Activated CD4-positive, alpha-beta T cell treated with anti-CD3 and anti-CD28 coated beads, Interleukin-2, Interleukin-6, amounts not matched to agents 100 ng/mL and 50 ng/mL, durations not matched to agents 16 hours and 8 hours (primary cell): Measurements from ENCODE around the gene TOX2.

Source experiments
- DNase-seq: peaks from one replicate; pipeline ENCODE4 v3.0.0-alpha.2; 2020

The TOX2 gene

GRCh38 chr20:44021900-44022299, 107.2 kb downstream of the TOX2 start:
- no peak for DNase-seq

GRCh38 chr20:44022464-44022863, 107.8 kb downstream of the TOX2 start:
- no peak for DNase-seq

GRCh38 chr20:44023515-44024371, 109.1 kb downstream of the TOX2 start:
- no peak for DNase-seq

GRCh38 chr20:44024820-44025580, 110.3 kb downstream of the TOX2 start:
- DNase-seq: no peak

- no peak for DNase-seq
Measured at GRCh38 chr20:44025756-44026155, 111.1 kb downstream of the TOX2 start.

- DNase-seq: no peak
Measured at GRCh38 chr20:44026647-44027342, 112.1 kb downstream of the TOX2 start.

GRCh38 chr20:44027343-44028002, 112.8 kb downstream of the TOX2 start:
- DNase-seq: no peak

GRCh38 chr20:44028003-44028730, 113.5 kb downstream of the TOX2 start:
- DNase-seq: no peak

- DNase-seq: peak; percentile 88
Measured at GRCh38 chr20:44028868-44029847, 114.5 kb downstream of the TOX2 start.

GRCh38 chr20:44029848-44030230, 115.2 kb downstream of the TOX2 start:
- DNase-seq: no peak

- DNase-seq: no peak
Measured at GRCh38 chr20:44030394-44030793, 115.7 kb downstream of the TOX2 start.

GRCh38 chr20:44031001-44031574, 116.4 kb downstream of the TOX2 start:
- DNase-seq: no peak

- no peak for DNase-seq
Measured at GRCh38 chr20:44031781-44032582, 117.3 kb downstream of the TOX2 start.

GRCh38 chr20:44032583-44033331, 118.1 kb downstream of the TOX2 start:
- no peak for DNase-seq

GRCh38 chr20:44033344-44033743, 118.7 kb downstream of the TOX2 start:
- peak; percentile 58 for DNase-seq

- no peak for DNase-seq
Measured at GRCh38 chr20:44033873-44034272, 119.2 kb downstream of the TOX2 start.

- no peak for DNase-seq
Measured at GRCh38 chr20:44034451-44034850, 119.8 kb downstream of the TOX2 start.

GRCh38 chr20:44034965-44035635, 120.4 kb downstream of the TOX2 start:
- no peak for DNase-seq
